VCaP (cell line): ENCODE results near the gene MYT1.
A peak's percentile ranks its signal among the peaks of the same experiment; 100 is the strongest.
"Not testable (repeated sequence)": the region's sequence is repeated elsewhere in the genome, so short reads cannot be mapped to it uniquely, and the experiment has no call there.

Experiments
- H3K27ac ChIP-seq: fragments of 450-650 bp; 2 replicates; pipeline ENCODE4 v1.5.1; 2017
- CTCF ChIP-seq: fragments of 450-650 bp; conservative IDR thresholded peaks from 2 replicates; pipeline ENCODE4 v1.5.1; 2017; ENCODE audit warnings: mild to moderate bottlenecking, moderate library complexity

Gene MYT1

GRCh38 chr20:64229507-64230061 is 65.3 kb downstream of the MYT1 start:
- no peak for TF ChIP-seq CTCF
- H3K27ac ChIP-seq = peak overlapping the region; percentile 91

- H3K27ac ChIP-seq = peak overlapping the region; percentile 91
- TF ChIP-seq CTCF = no peak
Observed at GRCh38 chr20:64230461-64231145, 66.4 kb downstream of the MYT1 start.

GRCh38 chr20:64231621-64232550 is 67.6 kb downstream of the MYT1 start:
- no peak for TF ChIP-seq CTCF
- peak overlapping the region; percentile 91 for H3K27ac ChIP-seq

GRCh38 chr20:64232794-64233193 is 68.5 kb downstream of the MYT1 start:
- no peak for TF ChIP-seq CTCF
- peak overlapping the region; percentile 91; the same call in 1 of the 2 replicates for H3K27ac ChIP-seq

GRCh38 chr20:64233725-64234124 is 69.5 kb downstream of the MYT1 start:
- peak overlapping the region; percentile 31; the same call in 1 of the 2 replicates for H3K27ac ChIP-seq
- no peak for TF ChIP-seq CTCF

GRCh38 chr20:64234291-64234791 is 70.1 kb downstream of the MYT1 start:
- peak overlapping the region; percentile 31; the same call in 1 of the 2 replicates for H3K27ac ChIP-seq
- TF ChIP-seq CTCF = no peak

GRCh38 chr20:64234921-64235565 is 70.8 kb downstream of the MYT1 start:
- H3K27ac ChIP-seq = not testable (repeated sequence)
